HG03520 (cell line): ENCODE results near the gene FREM2.

Experiments
- ATAC-seq: cut with Tn5 transposase; IDR thresholded peaks from one replicate; pipeline ENCODE4 v1.9.1; 2021; ENCODE audit warnings: mild to moderate bottlenecking, moderate library complexity; ENCODE audit not compliant: unreplicated experiment

The FREM2 gene

GRCh38 chr13:38685974-38686576 is 802 bp upstream of the FREM2 start:
- ATAC-seq, result no peak

DNA sequence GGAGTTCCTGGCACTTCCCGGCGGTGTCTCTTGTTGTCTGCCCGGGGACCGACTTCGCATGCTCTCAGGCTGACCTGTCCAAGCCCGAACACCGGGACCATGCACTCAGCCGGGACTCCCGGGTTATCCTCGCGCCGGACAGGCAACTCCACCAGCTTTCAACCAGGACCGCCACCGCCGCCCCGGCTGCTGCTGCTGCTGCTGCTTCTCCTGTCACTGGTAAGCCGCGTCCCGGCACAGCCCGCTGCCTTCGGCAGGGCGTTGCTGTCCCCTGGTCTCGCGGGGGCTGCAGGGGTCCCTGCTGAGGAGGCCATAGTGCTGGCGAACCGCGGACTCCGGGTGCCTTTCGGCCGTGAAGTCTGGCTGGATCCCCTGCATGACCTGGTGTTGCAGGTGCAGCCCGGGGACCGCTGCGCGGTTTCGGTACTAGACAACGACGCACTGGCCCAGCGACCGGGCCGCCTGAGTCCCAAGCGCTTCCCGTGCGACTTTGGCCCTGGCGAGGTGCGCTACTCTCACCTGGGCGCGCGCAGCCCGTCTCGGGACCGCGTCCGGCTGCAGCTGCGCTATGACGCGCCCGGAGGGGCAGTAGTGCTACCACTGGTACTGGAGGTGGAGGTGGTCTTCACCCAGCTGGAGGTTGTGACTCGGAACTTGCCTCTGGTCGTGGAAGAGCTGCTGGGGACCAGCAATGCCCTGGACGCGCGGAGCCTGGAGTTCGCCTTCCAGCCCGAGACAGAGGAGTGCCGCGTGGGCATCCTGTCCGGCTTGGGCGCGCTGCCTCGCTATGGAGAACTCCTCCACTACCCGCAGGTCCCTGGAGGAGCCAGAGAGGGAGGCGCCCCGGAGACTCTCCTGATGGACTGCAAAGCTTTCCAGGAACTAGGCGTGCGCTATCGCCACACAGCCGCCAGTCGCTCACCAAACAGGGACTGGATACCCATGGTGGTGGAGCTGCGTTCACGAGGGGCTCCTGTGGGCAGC is 661 bp downstream of the FREM2 start:
- ATAC-seq, result no peak

GRCh38 chr13:38688674-38689073 is 1.8 kb downstream of the FREM2 start:
- no peak for ATAC-seq

DNA sequence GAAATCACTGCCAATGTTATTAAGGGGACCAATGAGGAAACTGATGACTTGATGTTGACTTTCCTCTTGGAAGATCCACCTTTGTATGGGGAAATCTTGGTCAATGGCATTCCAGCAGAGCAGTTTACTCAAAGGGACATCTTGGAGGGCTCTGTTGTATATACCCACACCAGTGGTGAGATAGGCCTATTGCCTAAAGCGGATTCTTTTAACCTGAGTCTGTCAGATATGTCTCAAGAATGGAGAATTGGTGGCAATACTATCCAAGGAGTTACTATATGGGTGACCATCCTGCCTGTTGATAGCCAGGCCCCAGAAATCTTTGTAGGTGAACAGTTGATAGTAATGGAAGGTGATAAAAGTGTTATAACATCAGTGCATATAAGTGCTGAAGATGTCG is 3.4 kb downstream of the FREM2 start:
- no peak for ATAC-seq

GRCh38 chr13:38693168-38693567 is 6.3 kb downstream of the FREM2 start:
- no peak for ATAC-seq

GRCh38 chr13:38693641-38694040 is 6.8 kb downstream of the FREM2 start:
- no peak for ATAC-seq

- ATAC-seq, result no peak
Observed at GRCh38 chr13:38697197-38697596, 10.3 kb downstream of the FREM2 start.

DNA sequence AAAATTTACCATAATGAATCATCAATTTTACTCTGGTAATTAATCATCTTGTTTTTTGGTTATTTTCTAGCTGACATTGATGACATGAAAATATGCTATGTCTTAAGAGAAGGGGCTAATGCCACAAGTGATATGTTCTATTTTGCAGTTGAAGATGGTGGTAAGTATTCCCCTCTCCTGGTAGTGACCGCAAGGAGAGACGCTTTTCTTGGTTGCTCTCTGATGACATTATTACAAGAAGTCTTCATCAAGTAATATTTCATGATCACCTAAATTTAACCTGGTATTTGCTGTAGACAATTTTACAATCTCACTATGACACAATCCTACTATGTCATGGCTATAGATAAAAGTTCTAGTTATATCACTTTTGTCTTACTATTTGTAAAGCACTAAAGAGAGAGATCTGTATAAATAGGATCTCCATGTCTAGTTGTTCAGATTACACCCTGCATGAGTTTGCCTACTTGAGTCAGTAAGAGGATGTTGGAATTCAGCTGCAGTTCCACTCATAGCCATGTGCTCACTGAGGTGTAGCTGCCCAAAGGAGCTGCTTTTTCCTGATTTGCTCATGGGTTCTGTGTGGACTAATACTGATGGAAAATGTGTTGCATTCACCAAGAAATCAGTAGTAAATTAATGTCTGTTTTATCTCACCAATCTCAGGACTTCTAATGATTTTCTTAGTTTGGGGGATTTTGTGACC is 10.9 kb downstream of the FREM2 start:
- ATAC-seq, result no peak

DNA sequence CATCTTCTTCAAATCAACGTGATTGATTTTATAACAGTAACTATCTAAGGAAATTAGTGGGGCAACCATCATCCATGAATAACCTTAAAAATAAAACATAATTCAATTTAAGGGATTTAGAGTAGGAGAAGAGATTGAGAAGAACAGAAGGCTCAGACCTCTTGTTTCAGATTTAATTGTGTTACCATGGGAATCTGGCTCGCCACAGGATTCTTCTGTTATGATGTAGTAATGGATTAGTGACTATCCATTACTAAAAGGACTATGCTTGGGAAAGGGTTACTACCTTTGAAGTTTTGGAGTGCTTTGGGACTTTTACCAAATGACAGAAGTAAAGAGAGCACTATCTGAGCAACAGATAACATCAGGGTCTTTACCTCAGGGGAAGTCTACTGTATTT is 13.2 kb downstream of the FREM2 start:
- no peak for ATAC-seq

DNA sequence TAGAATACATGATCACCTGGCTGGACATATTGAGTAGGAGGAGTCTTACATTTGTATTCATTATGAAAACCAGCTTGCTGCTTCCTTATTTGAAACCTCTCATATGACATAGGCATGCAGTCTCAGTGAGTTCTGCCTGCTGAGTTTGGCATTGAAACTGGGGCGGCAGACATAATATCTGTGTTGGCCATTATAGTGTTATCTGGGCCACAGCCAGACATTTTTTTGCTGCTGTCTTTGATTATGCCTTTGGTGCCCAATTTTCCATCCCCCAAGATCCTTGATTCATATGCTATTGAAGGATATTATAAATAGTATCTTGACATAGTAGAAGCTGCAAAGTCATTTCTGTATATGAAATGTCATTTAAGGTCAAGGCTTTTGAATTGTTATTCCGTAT is 15.8 kb downstream of the FREM2 start:
- no peak for ATAC-seq

DNA sequence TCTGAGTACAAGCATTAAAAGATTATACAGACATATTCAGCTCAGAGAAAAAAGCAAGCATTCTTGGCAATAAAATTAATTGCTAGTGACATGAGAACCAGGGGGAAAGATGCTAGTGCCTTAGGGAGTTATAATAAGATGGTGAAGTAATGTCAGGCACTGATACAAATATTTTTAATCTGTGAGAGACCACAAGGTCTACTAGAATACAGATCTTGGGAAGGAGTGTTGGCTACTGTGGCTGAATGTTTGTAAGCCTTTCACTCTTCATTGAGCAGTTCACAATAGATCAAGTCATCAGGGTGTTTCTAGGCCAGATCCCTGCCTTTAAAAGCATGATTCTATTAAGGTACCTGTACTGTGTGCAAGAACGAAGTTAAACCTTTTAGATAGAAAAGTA is 16.4 kb downstream of the FREM2 start:
- ATAC-seq, result no peak

DNA sequence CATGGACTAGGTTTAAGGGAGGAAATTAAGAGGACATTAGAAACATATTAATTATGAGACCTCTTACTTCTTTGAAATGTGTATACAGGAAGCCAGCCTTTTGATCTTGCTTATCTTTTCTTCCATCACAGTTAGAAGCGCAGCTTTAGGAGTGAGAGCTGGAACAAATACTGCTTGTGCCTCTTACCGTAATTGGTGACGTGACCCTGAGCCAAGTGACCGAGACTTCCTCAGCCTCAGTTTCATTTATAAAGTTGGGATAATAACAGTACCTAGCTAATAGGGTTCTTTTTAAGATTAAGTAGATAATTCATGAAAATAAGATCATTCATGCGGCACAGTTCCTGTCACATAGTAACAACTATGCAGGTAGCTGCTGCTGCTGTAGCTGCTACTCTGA is 18.5 kb downstream of the FREM2 start:
- no peak for ATAC-seq

DNA sequence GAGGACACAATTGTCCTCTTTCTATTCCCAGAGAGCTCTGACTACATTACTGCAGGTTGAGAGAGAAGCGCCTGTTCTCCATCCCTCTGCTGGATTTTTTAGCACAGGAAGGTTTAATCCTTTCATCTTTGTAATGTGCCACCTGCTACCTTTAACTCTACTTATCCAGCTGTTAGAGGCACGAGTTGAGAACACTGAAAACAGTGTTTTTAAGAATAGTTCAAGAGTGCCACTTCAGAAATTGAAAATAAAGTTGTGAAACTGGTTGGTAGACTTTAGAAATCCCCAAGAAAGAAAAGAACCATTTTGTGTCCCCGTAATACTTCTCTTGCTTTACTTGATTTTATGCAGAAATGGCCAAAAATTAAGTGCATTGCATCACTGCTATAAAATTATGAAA is 20.6 kb downstream of the FREM2 start:
- no peak for ATAC-seq

- no peak for ATAC-seq
Observed at GRCh38 chr13:38713046-38713445, 26.2 kb downstream of the FREM2 start.

DNA sequence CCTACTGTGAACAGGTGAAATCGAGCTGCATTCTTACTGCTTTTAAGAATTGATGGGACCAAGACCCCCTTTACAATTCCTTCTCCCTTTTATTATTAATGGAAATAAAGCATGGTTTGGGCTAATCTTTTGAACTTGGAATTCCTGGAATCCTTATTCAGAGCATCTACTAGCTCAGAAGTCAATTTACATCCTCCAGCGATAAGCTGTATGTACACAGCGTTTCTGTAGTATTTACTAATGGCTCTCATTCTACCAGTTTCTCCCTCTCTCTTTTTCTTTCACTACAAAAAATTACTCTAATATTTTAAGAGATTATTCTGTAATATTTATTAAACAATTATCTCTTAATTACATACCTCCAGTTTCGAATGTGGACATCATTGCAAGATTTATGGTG is 31.5 kb downstream of the FREM2 start:
- ATAC-seq, result no peak

DNA sequence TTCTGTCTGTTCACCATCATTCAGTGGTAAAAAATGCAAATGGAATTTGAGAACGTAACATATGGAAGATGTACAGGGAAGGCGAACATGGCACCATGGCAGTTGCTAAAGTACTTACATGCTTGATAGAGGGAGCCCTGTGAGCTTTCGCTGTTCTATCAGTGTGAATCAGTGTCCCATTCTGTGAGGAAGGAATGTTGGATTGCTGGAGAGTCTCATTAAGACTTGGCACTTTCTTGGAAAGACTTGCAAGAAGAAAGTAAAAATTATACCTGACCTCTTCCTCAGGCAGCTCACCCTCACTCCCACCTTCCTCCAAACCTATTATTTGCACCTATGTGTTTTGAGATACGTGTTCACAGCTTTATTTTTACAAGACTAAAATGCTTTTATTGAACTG is 43.5 kb downstream of the FREM2 start:
- no peak for ATAC-seq

DNA sequence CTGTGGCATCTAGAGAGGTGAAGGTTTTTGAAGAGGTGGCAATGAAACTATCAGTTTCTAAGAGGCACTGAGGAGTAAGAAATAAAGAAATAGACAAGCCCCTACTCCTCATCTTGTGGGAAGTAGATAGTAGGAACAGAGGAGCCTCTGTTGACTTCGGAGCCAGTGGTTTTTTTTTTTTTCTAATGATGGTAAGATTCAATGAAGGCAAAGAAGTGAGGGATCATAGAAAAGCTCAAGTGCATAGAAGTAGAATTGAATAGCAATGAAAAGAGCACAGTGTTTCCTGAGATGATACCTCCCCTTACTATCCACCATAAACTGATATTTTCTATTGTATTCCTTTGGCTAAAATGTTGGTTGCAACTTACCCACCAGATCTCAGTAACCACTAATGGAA is 46.3 kb downstream of the FREM2 start:
- ATAC-seq, result no peak

DNA sequence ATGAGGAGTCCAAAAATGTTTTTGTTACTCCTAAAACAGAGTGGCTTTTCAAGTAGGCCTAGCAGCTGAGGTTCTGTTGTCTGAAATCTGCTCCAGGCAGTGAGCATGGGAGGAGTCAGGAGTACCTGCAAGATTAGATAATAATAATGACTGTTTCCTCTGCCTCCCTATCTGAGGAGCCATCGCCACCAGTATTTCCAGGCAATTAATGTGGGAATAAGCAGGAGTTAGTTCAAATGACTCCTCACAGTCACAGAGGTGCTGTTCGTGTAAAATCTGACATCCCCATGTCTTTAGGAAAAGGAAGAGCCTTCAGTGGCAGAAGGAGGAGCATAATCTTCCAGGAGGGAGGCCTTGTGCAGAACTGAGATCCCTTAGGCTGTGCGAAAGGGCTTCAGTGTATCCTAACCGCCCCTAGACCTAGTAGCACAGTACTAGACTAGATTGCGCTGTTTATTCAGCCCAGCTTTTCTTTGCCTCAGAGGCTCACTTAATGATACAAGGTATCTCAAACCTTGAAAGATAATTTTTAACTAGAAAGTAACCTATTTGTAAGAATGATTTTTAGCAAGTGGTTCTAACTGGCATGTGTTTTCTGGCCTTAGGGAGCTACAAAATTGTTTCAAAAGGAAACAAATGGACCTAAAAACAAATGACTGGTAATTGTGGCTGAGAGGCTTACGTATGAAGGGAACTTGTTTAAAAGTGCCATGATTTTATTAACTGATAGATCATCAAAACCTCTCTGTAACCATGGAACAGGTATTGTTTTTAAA is 49.0 kb downstream of the FREM2 start:
- no peak for ATAC-seq

GRCh38 chr13:38743466-38743865 is 56.6 kb downstream of the FREM2 start:
- no peak for ATAC-seq

- no peak for ATAC-seq
Observed at GRCh38 chr13:38752686-38753085, 65.8 kb downstream of the FREM2 start.

DNA sequence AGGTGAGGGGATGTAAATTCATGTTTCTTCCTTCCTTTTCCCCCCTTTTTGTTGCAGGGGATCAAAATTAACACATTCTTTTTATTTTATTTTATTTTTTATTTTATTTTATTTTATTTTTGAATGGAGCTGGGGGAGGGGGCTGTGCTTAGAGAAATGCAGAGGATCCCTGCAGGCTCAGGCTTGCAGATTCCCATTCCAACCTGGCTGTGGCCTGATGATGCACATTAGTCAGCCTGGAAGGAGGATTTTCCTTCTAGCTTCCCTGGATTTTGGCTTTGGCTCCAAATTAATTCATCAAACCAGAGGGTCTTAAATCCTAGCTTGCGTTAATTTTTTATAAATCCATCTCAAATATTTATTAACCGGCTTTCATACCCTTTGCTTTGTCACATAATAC is 67.0 kb downstream of the FREM2 start:
- ATAC-seq, result no peak
